ENCODE measurements around the gene NUMB. TPM values are rescaled to one million over a fixed set of nuclear protein-coding genes. Genes with fewer than 3 reads are reported as not detected.

Gene NUMB
- total RNA-seq, 2 donors from 2014 or later: 43.8 to 45.2 TPM

DNA sequence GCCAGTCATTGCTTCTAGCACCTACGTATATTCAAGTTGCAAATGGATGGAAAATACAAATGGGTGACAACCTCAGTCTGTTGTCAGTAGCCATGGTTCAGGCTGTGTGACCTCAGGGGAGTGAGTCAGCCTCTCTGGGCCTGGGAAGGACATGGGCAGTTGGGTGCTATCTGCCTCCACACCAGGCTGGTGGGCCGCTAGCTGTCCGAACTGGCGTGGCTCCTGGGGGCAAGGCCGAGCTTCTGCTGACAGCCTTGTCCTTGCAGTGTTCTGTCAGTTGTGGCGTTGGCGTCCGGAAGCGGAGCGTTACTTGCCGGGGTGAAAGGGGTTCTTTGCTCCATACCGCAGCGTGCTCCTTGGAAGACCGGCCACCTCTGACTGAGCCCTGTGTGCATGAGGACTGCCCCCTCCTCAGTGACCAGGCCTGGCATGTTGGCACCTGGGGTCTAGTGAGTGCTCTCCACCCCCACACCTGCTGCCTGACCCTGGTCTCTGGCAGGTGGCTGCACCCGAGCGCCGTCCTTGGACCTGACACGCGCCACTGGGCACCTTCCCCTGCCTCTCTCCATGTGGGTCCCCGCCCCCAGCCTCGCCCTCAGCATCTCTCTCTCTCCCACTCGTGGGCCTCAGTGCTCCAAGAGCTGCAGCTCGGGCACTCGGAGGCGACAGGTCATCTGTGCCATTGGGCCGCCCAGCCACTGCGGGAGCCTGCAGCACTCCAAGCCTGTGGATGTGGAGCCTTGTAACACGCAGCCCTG, 203.9 kb downstream of the NUMB start:
- Histone ChIP-seq H3K27me3 (no peaks in the 10 kb centered on the region), H3K9me3 (no peaks in the 10 kb centered on the region), H3K36me3 (replicated peaks in 1 of 2; ENCODE audit: insufficient read depth in 1 of 2, low read depth in 2 of 2) (no peaks in the 10 kb centered on the region), H3K27ac (no peak overlapping the region), H3K4me3 (no peak overlapping the region), H3K4me1 (no peaks in the 10 kb centered on the region)
- 76 to 83% methylated on average over 8 to 24 of the region's 28 CpGs for WGBS, 2 donors
- intact Hi-C loops (cut with DNase I): no loop called here
- ATAC-seq: no peak
- TF ChIP-seq CTCF (IDR thresholded peaks at IDR 0.05) (no peak), POLR2A (IDR thresholded peaks at IDR 0.05) (no peak)
- DNase-seq: no peak

GRCh38 chr14:73253721-73254120, 204.6 kb downstream of the NUMB start:
- intact Hi-C loops (cut with DNase I): no loop called here
- H3K36me3 ChIP-seq (replicated peaks in 1 of 2; ENCODE audit: insufficient read depth in 1 of 2, low read depth in 2 of 2): no peaks in the 10 kb centered on the region
- no peaks in the 10 kb centered on the region for H3K27me3 ChIP-seq
- TF ChIP-seq CTCF (IDR thresholded peaks at IDR 0.05) (no peak), POLR2A (IDR thresholded peaks at IDR 0.05) (no peak)
- 84 to 87% methylated on average over 7 to 12 of the region's 12 CpGs for WGBS, 2 donors
- DNase-seq (no peak), ATAC-seq (no peak)
- H3K27ac ChIP-seq: no peak overlapping the region
- H3K9me3 ChIP-seq: no peaks in the 10 kb centered on the region
- H3K4me1 ChIP-seq: no peaks in the 10 kb centered on the region
- H3K4me3 ChIP-seq: no peak overlapping the region

DNA sequence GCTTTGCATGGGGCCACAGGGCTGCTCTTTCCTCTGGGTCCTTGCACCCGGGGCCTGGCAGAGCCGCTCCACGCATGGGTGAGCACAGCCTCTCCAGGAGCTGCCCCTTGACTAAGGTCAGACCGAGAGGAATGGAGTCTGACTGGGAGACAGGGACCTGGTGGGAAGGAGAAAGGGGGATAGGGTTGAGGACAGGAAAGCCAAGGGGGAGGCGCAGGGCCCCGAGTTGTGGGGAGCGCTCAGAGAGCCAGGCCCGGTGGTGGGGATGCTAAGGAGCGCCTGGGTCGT, 205.1 kb downstream of the NUMB start:
- H3K9me3 ChIP-seq: no peaks in the 10 kb centered on the region
- no peaks in the 10 kb centered on the region for H3K36me3 ChIP-seq (replicated peaks in 1 of 2; ENCODE audit: insufficient read depth in 1 of 2, low read depth in 2 of 2)
- H3K4me3 ChIP-seq: no peak overlapping the region
- DNase-seq (no peak), ATAC-seq (no peak)
- WGBS, 2 donors: 85 to 91% methylated on average over 10 of the region's 10 CpGs
- H3K27me3 ChIP-seq: no peaks in the 10 kb centered on the region
- H3K4me1 ChIP-seq: no peaks in the 10 kb centered on the region
- intact Hi-C loops (cut with DNase I): no loop called here
- TF ChIP-seq CTCF (IDR thresholded peaks at IDR 0.05) (no peak), POLR2A (IDR thresholded peaks at IDR 0.05) (no peak)
- no peak overlapping the region for H3K27ac ChIP-seq

- TF ChIP-seq POLR2A (IDR thresholded peaks at IDR 0.05): no peak
- TF ChIP-seq CTCF (IDR thresholded peaks at IDR 0.05): no peak
- Histone ChIP-seq H3K4me1 (no peaks in the 10 kb centered on the region), H3K27me3 (no peaks in the 10 kb centered on the region), H3K27ac (no peak overlapping the region), H3K4me3 (no peak overlapping the region), H3K36me3 (replicated peaks in 1 of 2; ENCODE audit: insufficient read depth in 1 of 2, low read depth in 2 of 2) (no peaks in the 10 kb centered on the region), H3K9me3 (no peaks in the 10 kb centered on the region)
- 80 to 84% methylated on average over 15 to 28 of the region's 29 CpGs for WGBS, 2 donors
- no peak for DNase-seq
- intact Hi-C loops (cut with DNase I): no loop called here
- no peak for ATAC-seq
Observed at GRCh38 chr14:73252491-73253322, 205.6 kb downstream of the NUMB start.
